H9 (cell line): ENCODE measurements around the gene PRKAR2A. TPM values are rescaled to one million over a fixed set of nuclear protein-coding genes. Genes with fewer than 3 reads are reported as not detected.

Experiments
- DNase-seq: peaks from one replicate; pipeline ENCODE4 v3.0.0-alpha.2; 2017
- H2AFZ ChIP-seq: one replicate; pipeline ENCODE4 v1.6.1; 2013; ENCODE audit warnings: mild to moderate bottlenecking, low read length, control low read depth, moderate library complexity
- H2AK5ac ChIP-seq: 2 replicates; pipeline ENCODE4 v1.6.1; 2013; ENCODE audit warnings: low read length, control low read depth, mixed read lengths; ENCODE audit not compliant: insufficient read length
- H2BK120ac ChIP-seq: one replicate; pipeline ENCODE4 v1.6.1; 2013; ENCODE audit warnings: low read depth, mild to moderate bottlenecking, low read length, control low read depth, inconsistent platforms; ENCODE audit not compliant: poor library complexity, severe bottlenecking
- H2BK12ac ChIP-seq: 2 replicates; pipeline ENCODE4 v1.6.1; 2013; ENCODE audit warnings: low read length, control low read depth, mixed read lengths, low read depth; ENCODE audit not compliant: insufficient read length
- H2BK15ac ChIP-seq: 2 replicates; pipeline ENCODE4 v1.6.1; 2013; ENCODE audit warnings: low read depth, low read length, control low read depth
- H2BK20ac ChIP-seq: one replicate; pipeline ENCODE4 v1.6.1; 2013; ENCODE audit warnings: low read depth, mild to moderate bottlenecking, low read length, control low read depth, inconsistent platforms; ENCODE audit not compliant: poor library complexity, severe bottlenecking
- H2BK5ac ChIP-seq: 2 replicates; pipeline ENCODE4 v1.6.1; 2013; ENCODE audit warnings: low read length, control low read depth, mixed read lengths; ENCODE audit not compliant: insufficient read length
- H3K14ac ChIP-seq: 2 replicates; pipeline ENCODE4 v1.6.1; 2013; ENCODE audit warnings: low read length, control low read depth; ENCODE audit not compliant: insufficient read depth
- H3K18ac ChIP-seq: 2 replicates; pipeline ENCODE4 v1.6.1; 2013; ENCODE audit warnings: low read depth, mild to moderate bottlenecking, mixed read lengths, low read length, control low read depth; ENCODE audit not compliant: insufficient read length
- H3K23ac ChIP-seq: 2 replicates; pipeline ENCODE4 v1.6.1; 2013; ENCODE audit warnings: low read length, control low read depth, mixed read lengths, low read depth; ENCODE audit not compliant: insufficient read length
- H3K23me2 ChIP-seq: 2 replicates; pipeline ENCODE4 v1.6.1; 2013; ENCODE audit warnings: low read depth, mild to moderate bottlenecking, mixed read lengths, low read length, control low read depth; ENCODE audit not compliant: insufficient read length, poor library complexity, severe bottlenecking
- H3K27ac ChIP-seq: 2 replicates; pipeline ENCODE4 v1.5.1; 2013; ENCODE audit warnings: low read length, control low read depth, mixed read lengths, low read depth; ENCODE audit not compliant: insufficient read length
- H3K27me3 ChIP-seq: 2 replicates; pipeline ENCODE4 v1.6.1; 2013; ENCODE audit warnings: low read length, control low read depth, inconsistent platforms; ENCODE audit not compliant: insufficient read depth
- H3K4ac ChIP-seq: 2 replicates; pipeline ENCODE4 v1.6.1; 2013; ENCODE audit warnings: low read depth, mild to moderate bottlenecking, control low read depth, inconsistent platforms, low read length, moderate library complexity
- H3K4me1 ChIP-seq: 2 replicates; pipeline ENCODE4 v1.6.1; 2013; ENCODE audit warnings: low read length, control low read depth, inconsistent platforms; ENCODE audit not compliant: insufficient read depth
- H3K4me2 ChIP-seq: 2 replicates; pipeline ENCODE4 v1.6.1; 2013; ENCODE audit warnings: low read length, control low read depth, mixed read lengths; ENCODE audit not compliant: insufficient read length, insufficient read depth
- H3K56ac ChIP-seq: 2 replicates; pipeline ENCODE4 v1.6.1; 2013; ENCODE audit warnings: low read depth, mild to moderate bottlenecking, mixed read lengths, low read length, control low read depth; ENCODE audit not compliant: insufficient read length
- H3K79me1 ChIP-seq: 2 replicates; pipeline ENCODE4 v1.6.1; 2013; ENCODE audit warnings: low read depth, mild to moderate bottlenecking, moderate library complexity, low read length, control low read depth, inconsistent platforms; ENCODE audit not compliant: insufficient read depth, poor library complexity, severe bottlenecking
- H3K79me2 ChIP-seq: 2 replicates; pipeline ENCODE4 v1.6.1; 2013; ENCODE audit warnings: low read length, control low read depth, inconsistent platforms; ENCODE audit not compliant: insufficient read depth
- H3K9ac ChIP-seq: 2 replicates; pipeline ENCODE4 v1.6.1; 2013; ENCODE audit warnings: low read length, control low read depth, mixed read lengths; ENCODE audit not compliant: insufficient read length; ENCODE audit errors: extremely low read depth
- H3K9me3 ChIP-seq: one replicate; pipeline ENCODE4 v1.6.1; 2013; ENCODE audit warnings: low read depth, low read length, inconsistent platforms; ENCODE audit not compliant: control insufficient read depth
- H3T11ph ChIP-seq: one replicate; pipeline ENCODE4 v1.6.1; 2013; ENCODE audit warnings: mild to moderate bottlenecking, low read length, control low read depth, inconsistent platforms
- H4K20me1 ChIP-seq: one replicate; pipeline ENCODE4 v1.6.1; 2013; ENCODE audit not compliant: control insufficient read depth, insufficient read length, insufficient read depth
- H4K5ac ChIP-seq: 2 replicates; pipeline ENCODE4 v1.6.1; 2013; ENCODE audit warnings: low read depth, mild to moderate bottlenecking, mixed read lengths, low read length, control low read depth; ENCODE audit not compliant: insufficient read length
- H4K8ac ChIP-seq: replicated peaks from 2 replicates; pipeline ENCODE4 v1.6.1; 2013; ENCODE audit warnings: low read length, control low read depth, mixed read lengths, low read depth; ENCODE audit not compliant: insufficient read length
- H4K91ac ChIP-seq: 2 replicates; pipeline ENCODE4 v1.6.1; 2013; ENCODE audit warnings: low read depth, mild to moderate bottlenecking, moderate library complexity, mixed read lengths, low read length, control low read depth; ENCODE audit not compliant: insufficient read length
- H3K27ac Mint-ChIP-seq, 3 experiments: 2 replicates in 2 of 3; 3 replicates in 1 of 3; pipeline ENCODE4 v1.8.0; 2020 to 2021; ENCODE audit warnings: mixed read lengths in 3 of 3, mild to moderate bottlenecking in 1 of 3, moderate library complexity in 1 of 3
- H3K27me3 Mint-ChIP-seq: 2 replicates; pipeline ENCODE4 v1.8.0; 2021; ENCODE audit warnings: low read depth, mild to moderate bottlenecking, moderate library complexity, mixed read lengths
- H3K36me3 Mint-ChIP-seq, 3 experiments: 2 replicates in 2 of 3; 3 replicates in 1 of 3; pipeline ENCODE4 v1.8.0; 2020 to 2021; ENCODE audit warnings: low read depth in 3 of 3, mixed read lengths in 3 of 3; ENCODE audit not compliant: insufficient read depth in 1 of 3
- H3K4me1 Mint-ChIP-seq, 2 experiments: 2 replicates each; pipeline ENCODE4 v1.8.0; 2020; ENCODE audit warnings: mixed read lengths in 2 of 2
- H3K4me3 Mint-ChIP-seq, 2 experiments: 2 replicates in 1 of 2; 3 replicates in 1 of 2; pipeline ENCODE4 v1.8.0; 2020 to 2021; ENCODE audit warnings: mild to moderate bottlenecking in 2 of 2, mixed read lengths in 2 of 2, moderate library complexity in 1 of 2
- H3K9me3 Mint-ChIP-seq, 2 experiments: 2 replicates in 1 of 2; 3 replicates in 1 of 2; pipeline ENCODE4 v1.8.0; 2020; ENCODE audit warnings: mild to moderate bottlenecking in 2 of 2, mixed read lengths in 2 of 2, moderate library complexity in 1 of 2
- WGBS: extraction: QIAGEN DNeasy Blood & Tissue Kit; methylation state at CpG from one replicate; pipeline ENCODE4 v1.1.7; 2013; ENCODE audit warnings: missing lambda C conversion rate, low lambda C conversion rate, mixed read lengths; ENCODE audit not compliant: insufficient read length; ENCODE audit errors: extremely low coverage; 5-methylcytosine and 5-hydroxymethylcytosine counted together
- total RNA-seq: library from RNA; stranded (reverse); gene quantifications from 2 replicates; pipeline ENCODE4 v1.2.1, GENCODE V29; 2021
- TF ChIP-seq, protein P1 (sequence below): fragments of 200-600 bp; sonication (generic); conservative IDR thresholded peaks from 3 replicates; pipeline ENCODE4 v1.8.0; 2021; ENCODE audit warnings: antibody characterized with exemption, mild to moderate bottlenecking

Gene PRKAR2A
- total RNA-seq, 1 experiment from 2014 or later = 39.1 TPM

DNA sequence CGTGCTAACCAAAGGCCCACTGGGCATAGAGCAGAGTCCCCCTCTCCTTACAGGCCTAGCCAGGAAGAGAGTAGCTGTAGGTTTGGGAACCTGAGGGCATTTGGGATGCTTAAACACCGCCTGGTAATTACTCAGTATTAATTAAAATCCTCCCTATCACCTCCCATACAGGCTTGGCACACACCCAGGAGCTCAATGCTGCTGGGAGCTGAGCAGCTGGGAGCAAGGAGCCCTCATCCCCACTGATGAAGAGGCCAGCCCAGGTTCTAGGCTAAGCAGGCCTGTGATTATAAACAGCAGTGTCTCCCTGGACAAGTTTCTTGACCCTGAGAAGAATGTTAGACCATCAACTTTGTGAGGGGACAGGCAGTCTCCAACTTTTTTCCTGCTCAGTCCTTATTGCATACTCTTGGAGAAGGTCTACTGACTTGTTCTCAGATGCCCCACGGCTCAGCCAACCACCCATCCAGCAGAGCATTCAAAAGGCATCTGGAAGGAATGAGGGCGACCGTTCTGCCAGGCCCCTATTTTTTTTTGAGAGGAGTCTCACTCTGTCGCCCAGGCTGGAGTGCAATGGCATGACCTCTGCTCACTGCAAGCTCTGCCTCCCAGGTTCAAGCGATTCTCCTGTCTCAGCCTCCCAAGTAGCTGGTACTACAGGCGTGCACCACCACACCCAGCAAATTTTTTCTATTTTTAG, 1.3 kb upstream of the PRKAR2A start:
- Histone ChIP-seq H3K18ac (no peak overlapping the region), H2AFZ (no peak overlapping the region), H2BK120ac (no peak overlapping the region), H4K91ac (no peak overlapping the region), H2BK12ac (no peak overlapping the region), H3K79me2 (no peaks in the 10 kb centered on the region), H3K23me2 (peaks cover 10% of the 10 kb centered on the region), H3T11ph (no peak overlapping the region), H4K20me1 (no peaks in the 10 kb centered on the region), H2BK15ac (no peak overlapping the region), H3K27me3 (no peaks in the 10 kb centered on the region), H3K4ac (no peak overlapping the region), H4K8ac (no peak overlapping the region), H3K9ac (no peak overlapping the region), H3K4me2 (no peak overlapping the region), H3K23ac (no peak overlapping the region), H2BK20ac (no peak overlapping the region), H4K5ac (no peak overlapping the region), H3K79me1 (no peaks in the 10 kb centered on the region), H3K4me1 (no peaks in the 10 kb centered on the region), H2AK5ac (no peak overlapping the region), H3K9me3 (no peaks in the 10 kb centered on the region), H3K27ac (no peak overlapping the region), H2BK5ac (no peak overlapping the region), H3K56ac (no peak overlapping the region), H3K14ac (no peak overlapping the region)
- no CpG with 5 or more reads among the region's 8 CpGs for WGBS
- Mint-ChIP-seq H3K4me3 (no peak overlapping the region), H3K27me3 (peaks cover 13% of the 10 kb centered on the region), H3K4me1 (peaks cover 17% of the 10 kb centered on the region in 2 experiments), H3K36me3 (no peaks in the 10 kb centered on the region; a peak in 1 of 7 replicates), H3K27ac (no peak overlapping the region), H3K9me3 (no peaks in the 10 kb centered on the region)
- TF ChIP-seq, protein P1, sequence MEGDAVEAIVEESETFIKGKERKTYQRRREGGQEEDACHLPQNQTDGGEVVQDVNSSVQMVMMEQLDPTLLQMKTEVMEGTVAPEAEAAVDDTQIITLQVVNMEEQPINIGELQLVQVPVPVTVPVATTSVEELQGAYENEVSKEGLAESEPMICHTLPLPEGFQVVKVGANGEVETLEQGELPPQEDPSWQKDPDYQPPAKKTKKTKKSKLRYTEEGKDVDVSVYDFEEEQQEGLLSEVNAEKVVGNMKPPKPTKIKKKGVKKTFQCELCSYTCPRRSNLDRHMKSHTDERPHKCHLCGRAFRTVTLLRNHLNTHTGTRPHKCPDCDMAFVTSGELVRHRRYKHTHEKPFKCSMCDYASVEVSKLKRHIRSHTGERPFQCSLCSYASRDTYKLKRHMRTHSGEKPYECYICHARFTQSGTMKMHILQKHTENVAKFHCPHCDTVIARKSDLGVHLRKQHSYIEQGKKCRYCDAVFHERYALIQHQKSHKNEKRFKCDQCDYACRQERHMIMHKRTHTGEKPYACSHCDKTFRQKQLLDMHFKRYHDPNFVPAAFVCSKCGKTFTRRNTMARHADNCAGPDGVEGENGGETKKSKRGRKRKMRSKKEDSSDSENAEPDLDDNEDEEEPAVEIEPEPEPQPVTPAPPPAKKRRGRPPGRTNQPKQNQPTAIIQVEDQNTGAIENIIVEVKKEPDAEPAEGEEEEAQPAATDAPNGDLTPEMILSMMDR = no peak
- DNase-seq = no peak
